Measurements from ENCODE around the gene EYS.

Gene EYS

DNA sequence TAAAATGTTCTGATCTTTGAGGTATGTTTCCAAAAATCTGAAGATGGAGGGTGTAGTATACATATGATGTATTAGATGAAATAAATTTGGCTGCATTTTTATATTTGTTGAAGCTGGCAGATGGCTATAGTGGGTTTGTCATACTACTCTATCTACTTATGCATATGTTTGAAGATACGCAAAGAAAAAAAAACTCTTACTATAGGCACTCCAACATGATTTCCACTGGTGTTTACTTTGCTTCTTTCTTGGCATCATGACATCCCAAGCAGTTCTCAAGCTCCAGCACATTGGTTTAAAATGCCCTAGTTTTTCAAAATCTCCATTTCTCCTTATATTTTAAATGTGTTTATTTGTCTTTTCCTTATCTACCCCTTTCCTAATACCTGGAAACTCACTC is 1359.6 kb downstream of the EYS start:
- H3K27ac ChIP-seq (ENCODE audit: poor library complexity, severe bottlenecking): no peak overlapping the region
- no peak overlapping the region for H3K4me3 ChIP-seq (ENCODE audit: severe bottlenecking)
- H3K4me1 ChIP-seq (ENCODE audit: insufficient read depth, poor library complexity, severe bottlenecking): no peaks in the 10 kb centered on the region
- ATAC-seq (ENCODE audit: low read depth) (no peak), DNase-seq (ENCODE audit: low spot score) (no peak)
- TF ChIP-seq, protein P1, sequence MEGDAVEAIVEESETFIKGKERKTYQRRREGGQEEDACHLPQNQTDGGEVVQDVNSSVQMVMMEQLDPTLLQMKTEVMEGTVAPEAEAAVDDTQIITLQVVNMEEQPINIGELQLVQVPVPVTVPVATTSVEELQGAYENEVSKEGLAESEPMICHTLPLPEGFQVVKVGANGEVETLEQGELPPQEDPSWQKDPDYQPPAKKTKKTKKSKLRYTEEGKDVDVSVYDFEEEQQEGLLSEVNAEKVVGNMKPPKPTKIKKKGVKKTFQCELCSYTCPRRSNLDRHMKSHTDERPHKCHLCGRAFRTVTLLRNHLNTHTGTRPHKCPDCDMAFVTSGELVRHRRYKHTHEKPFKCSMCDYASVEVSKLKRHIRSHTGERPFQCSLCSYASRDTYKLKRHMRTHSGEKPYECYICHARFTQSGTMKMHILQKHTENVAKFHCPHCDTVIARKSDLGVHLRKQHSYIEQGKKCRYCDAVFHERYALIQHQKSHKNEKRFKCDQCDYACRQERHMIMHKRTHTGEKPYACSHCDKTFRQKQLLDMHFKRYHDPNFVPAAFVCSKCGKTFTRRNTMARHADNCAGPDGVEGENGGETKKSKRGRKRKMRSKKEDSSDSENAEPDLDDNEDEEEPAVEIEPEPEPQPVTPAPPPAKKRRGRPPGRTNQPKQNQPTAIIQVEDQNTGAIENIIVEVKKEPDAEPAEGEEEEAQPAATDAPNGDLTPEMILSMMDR (IDR thresholded peaks at IDR 0.05; ENCODE audit: poor library complexity, severe bottlenecking): no peak
- H3K36me3 ChIP-seq (ENCODE audit: low read depth): no peaks in the 10 kb centered on the region
- no peaks in the 10 kb centered on the region for H3K9me3 ChIP-seq (ENCODE audit: severe bottlenecking)
- no peaks in the 10 kb centered on the region for H3K27me3 ChIP-seq (ENCODE audit: insufficient read depth, poor library complexity, severe bottlenecking)

DNA sequence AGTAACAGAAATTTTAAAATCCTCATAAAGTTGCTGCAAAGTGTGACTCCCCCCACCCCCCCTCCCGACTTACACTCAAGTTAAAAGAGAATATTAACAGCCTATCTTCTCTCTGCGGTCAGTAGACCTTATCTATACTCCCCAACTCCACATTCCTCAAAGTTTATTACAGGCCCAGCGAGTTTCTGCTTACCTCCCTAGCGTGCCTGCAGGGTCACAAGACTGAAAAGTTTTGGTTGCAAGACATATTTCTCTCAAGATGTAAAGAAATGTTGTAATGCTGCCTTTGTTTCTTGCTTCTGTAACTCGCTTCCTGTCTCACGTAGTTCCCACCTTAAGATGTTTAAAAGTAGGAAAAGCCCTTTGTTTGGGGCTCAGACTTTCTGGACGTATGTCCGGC is 1371.8 kb downstream of the EYS start:
- TF ChIP-seq, protein P1 (IDR thresholded peaks at IDR 0.05; ENCODE audit: poor library complexity, severe bottlenecking): no peak
- no peak overlapping the region for H3K4me3 ChIP-seq (ENCODE audit: severe bottlenecking)
- H3K27me3 ChIP-seq (ENCODE audit: insufficient read depth, poor library complexity, severe bottlenecking): no peaks in the 10 kb centered on the region

DNA sequence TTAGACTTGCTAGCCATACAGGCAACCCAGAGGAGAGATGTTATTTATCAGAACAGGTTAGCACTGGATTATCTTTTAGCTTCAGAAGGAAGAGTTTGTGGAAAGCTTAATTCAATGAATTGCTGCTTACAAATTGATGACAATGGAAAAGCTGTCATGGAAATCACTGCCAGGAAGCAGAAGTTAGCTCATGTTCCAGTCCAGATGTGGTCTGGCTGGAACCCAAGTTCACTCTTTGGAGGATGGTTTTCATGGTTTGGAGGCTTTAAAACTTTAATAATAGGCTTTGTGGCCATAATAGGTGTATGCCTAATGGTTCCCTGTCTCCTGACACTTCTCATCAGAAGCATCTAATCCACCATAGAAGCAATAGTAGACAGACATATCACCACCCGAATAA is 1372.4 kb downstream of the EYS start:
- Histone ChIP-seq H3K4me1 (ENCODE audit: insufficient read depth, poor library complexity, severe bottlenecking) (no peaks in the 10 kb centered on the region), H3K4me3 (ENCODE audit: severe bottlenecking) (no peak overlapping the region)
- no peak for DNase-seq (ENCODE audit: low spot score)

More for the DNA sequence above, 1371.8 kb downstream of the EYS start:
- Histone ChIP-seq H3K4me1 (ENCODE audit: insufficient read depth, poor library complexity, severe bottlenecking) (no peaks in the 10 kb centered on the region), H3K27ac (ENCODE audit: poor library complexity, severe bottlenecking) (no peak overlapping the region), H3K9me3 (ENCODE audit: severe bottlenecking) (no peaks in the 10 kb centered on the region), H3K36me3 (ENCODE audit: low read depth) (no peaks in the 10 kb centered on the region)
- DNase-seq (ENCODE audit: low spot score) (no peak), ATAC-seq (ENCODE audit: low read depth) (no peak)

DNA sequence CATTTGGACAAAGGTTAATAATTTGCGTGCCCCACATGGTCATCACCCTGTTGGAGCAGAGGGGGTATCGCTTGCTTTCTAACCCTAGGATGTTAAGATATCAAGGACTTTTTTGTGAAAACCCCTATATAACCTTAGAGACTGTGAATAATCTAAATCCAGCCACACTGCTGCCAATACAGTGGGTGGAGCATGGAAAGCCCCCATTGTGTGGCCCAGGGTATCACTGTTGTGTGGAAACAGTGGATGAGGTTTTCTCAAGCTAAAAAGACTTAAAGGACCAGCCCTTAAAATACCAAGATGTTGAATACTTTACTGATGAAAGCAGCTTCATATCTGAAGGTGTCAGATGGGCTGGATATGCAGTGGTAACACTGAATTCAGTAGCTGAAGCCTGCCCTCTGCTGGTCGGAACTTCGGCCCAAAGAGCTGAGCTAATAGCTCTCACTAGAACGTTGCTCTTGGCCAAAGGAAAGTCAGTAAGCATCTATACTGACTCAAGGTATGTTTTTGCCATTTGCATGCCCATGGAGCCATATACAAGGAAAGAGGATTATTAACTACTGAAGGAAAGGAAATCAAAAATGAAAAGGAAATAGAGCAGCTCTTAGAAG is 1376.2 kb downstream of the EYS start:
- Histone ChIP-seq H3K27ac (ENCODE audit: poor library complexity, severe bottlenecking) (no peak overlapping the region), H3K27me3 (ENCODE audit: insufficient read depth, poor library complexity, severe bottlenecking) (no peaks in the 10 kb centered on the region), H3K9me3 (ENCODE audit: severe bottlenecking) (no peaks in the 10 kb centered on the region), H3K4me1 (ENCODE audit: insufficient read depth, poor library complexity, severe bottlenecking) (no peaks in the 10 kb centered on the region), H3K4me3 (ENCODE audit: severe bottlenecking) (no peak overlapping the region), H3K36me3 (ENCODE audit: low read depth) (no peaks in the 10 kb centered on the region)
- DNase-seq (ENCODE audit: low spot score) (peak; percentile 58), ATAC-seq (ENCODE audit: low read depth) (peak; percentile 46; the same call in 1 of the 3 replicates)
- TF ChIP-seq, protein P1 (IDR thresholded peaks at IDR 0.05; ENCODE audit: poor library complexity, severe bottlenecking): peak; percentile 65

More for the DNA sequence above, 1372.4 kb downstream of the EYS start:
- TF ChIP-seq, protein P1 (IDR thresholded peaks at IDR 0.05; ENCODE audit: poor library complexity, severe bottlenecking): no peak
- H3K27ac ChIP-seq (ENCODE audit: poor library complexity, severe bottlenecking): no peak overlapping the region
- H3K27me3 ChIP-seq (ENCODE audit: insufficient read depth, poor library complexity, severe bottlenecking): no peaks in the 10 kb centered on the region
- H3K9me3 ChIP-seq (ENCODE audit: severe bottlenecking): no peaks in the 10 kb centered on the region
- no peaks in the 10 kb centered on the region for H3K36me3 ChIP-seq (ENCODE audit: low read depth)
- no peak for ATAC-seq (ENCODE audit: low read depth)

DNA sequence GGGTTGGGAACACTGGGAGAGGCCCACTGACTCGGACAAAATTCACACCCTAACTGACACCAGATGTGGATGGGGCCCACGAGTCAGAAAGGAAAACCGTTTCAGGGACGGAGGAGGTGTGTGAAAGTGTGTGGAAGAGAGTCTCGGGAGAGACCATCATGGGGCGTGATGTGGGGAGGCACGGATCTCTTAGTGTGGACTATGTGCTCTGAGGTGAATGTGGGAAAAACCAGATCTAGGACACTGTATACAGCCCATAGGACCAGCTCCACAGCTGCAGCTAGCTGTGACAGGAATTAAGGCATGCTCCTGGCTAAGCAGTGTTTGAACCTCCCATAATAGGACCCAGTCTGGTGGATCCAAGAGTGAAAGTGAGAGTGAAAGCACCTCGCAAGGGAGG is 1380.1 kb downstream of the EYS start:
- TF ChIP-seq, protein P1 (IDR thresholded peaks at IDR 0.05; ENCODE audit: poor library complexity, severe bottlenecking): no peak
- no peaks in the 10 kb centered on the region for H3K9me3 ChIP-seq (ENCODE audit: severe bottlenecking)
- no peaks in the 10 kb centered on the region for H3K4me1 ChIP-seq (ENCODE audit: insufficient read depth, poor library complexity, severe bottlenecking)
- no peaks in the 10 kb centered on the region for H3K27me3 ChIP-seq (ENCODE audit: insufficient read depth, poor library complexity, severe bottlenecking)
- ATAC-seq (ENCODE audit: low read depth) (no peak), DNase-seq (ENCODE audit: low spot score) (no peak)
- no peak overlapping the region for H3K4me3 ChIP-seq (ENCODE audit: severe bottlenecking)
- H3K27ac ChIP-seq (ENCODE audit: poor library complexity, severe bottlenecking): no peak overlapping the region
- no peaks in the 10 kb centered on the region for H3K36me3 ChIP-seq (ENCODE audit: low read depth)

Data from RWPE2 (cell line).